NB4 (cell line): ENCODE results near the gene SNX8.

ENCODE experiments used
- CTCF ChIP-seq: IDR thresholded peaks from one replicate; pipeline ENCODE4 v1.5.1; 2012; ENCODE audit warnings: low read depth, low read length
- MYC ChIP-seq: IDR thresholded peaks from 2 replicates; pipeline ENCODE4 v1.6.1; 2011; ENCODE audit warnings: low read depth, low read length
- POLR2A ChIP-seq: IDR thresholded peaks from 2 replicates; pipeline ENCODE4 v1.6.1; 2011; ENCODE audit warnings: mild to moderate bottlenecking; ENCODE audit not compliant: insufficient read length; ENCODE audit errors: extremely low read depth

GRCh38 chr7:2211926-2212325 is 102.3 kb downstream of the SNX8 start:
- no peak for TF ChIP-seq CTCF
- TF ChIP-seq POLR2A = no peak
- TF ChIP-seq MYC = no peak
